Breast epithelium (tissue), 3 donors: ENCODE results near the gene CNTD1.

Source experiments
- POLR2A ChIP-seq: fragments of 450-650 bp; IDR thresholded peaks from one replicate; pipeline ENCODE4 v1.6.1; 2016; ENCODE audit warnings: antibody characterized with exemption, mild to moderate bottlenecking, moderate library complexity
- TF ChIP-seq, protein P1 (sequence below), 3 donors: fragments of 450-650 bp; IDR thresholded peaks; one replicate each; pipeline ENCODE4 v1.5.1; 2016 to 2017; ENCODE audit warnings: antibody characterized with exemption in 3 of 3, mild to moderate bottlenecking in 3 of 3, moderate library complexity in 3 of 3

DNA sequence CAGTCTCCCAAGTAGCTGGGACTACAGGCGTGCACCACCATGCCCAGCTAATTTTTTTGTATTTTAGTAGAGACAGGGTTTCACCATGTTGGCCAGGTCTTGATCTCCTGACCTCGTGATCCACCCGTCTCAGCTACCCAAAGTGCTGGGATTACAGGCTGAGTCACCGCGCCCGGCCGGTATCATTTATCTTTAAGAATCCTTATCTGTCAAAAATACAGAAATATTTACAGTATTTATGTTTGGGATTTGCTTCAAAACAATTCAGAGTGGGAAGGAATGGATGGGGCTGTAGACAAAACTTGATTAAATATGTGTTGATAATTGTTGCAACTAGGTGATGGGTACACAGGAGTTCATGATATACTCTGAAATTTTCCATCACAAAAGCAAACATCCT is 22.5 kb downstream of the CNTD1 start:
- TF ChIP-seq, protein P1, sequence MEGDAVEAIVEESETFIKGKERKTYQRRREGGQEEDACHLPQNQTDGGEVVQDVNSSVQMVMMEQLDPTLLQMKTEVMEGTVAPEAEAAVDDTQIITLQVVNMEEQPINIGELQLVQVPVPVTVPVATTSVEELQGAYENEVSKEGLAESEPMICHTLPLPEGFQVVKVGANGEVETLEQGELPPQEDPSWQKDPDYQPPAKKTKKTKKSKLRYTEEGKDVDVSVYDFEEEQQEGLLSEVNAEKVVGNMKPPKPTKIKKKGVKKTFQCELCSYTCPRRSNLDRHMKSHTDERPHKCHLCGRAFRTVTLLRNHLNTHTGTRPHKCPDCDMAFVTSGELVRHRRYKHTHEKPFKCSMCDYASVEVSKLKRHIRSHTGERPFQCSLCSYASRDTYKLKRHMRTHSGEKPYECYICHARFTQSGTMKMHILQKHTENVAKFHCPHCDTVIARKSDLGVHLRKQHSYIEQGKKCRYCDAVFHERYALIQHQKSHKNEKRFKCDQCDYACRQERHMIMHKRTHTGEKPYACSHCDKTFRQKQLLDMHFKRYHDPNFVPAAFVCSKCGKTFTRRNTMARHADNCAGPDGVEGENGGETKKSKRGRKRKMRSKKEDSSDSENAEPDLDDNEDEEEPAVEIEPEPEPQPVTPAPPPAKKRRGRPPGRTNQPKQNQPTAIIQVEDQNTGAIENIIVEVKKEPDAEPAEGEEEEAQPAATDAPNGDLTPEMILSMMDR (IDR thresholded peaks at IDR 0.05): no peak
- no peak for TF ChIP-seq POLR2A
